CD14-positive monocyte (primary cell): Measurements from ENCODE around the gene PSRC1. TPM values are rescaled to one million over a fixed set of nuclear protein-coding genes. Genes with fewer than 3 reads are reported as not detected.

Source experiments
- DNase-seq, 3 donors: peaks; one replicate each; pipeline ENCODE4 v3.0.0-alpha.2; 2011 to 2022
- H2AFZ ChIP-seq: 2 replicates; pipeline ENCODE4 v1.6.0; 2012; ENCODE audit warnings: mild to moderate bottlenecking, low read depth, low read length, inconsistent platforms; ENCODE audit not compliant: insufficient read depth, poor library complexity, severe bottlenecking
- H3K27ac ChIP-seq, 2 donors: 1 replicate in 1 of 2; 2 replicates in 1 of 2; pipeline ENCODE4 v1.5.1; 2012 to 2013; ENCODE audit warnings: low read length in 2 of 2, control low read depth in 1 of 2, inconsistent platforms in 1 of 2, low read depth in 1 of 2, mild to moderate bottlenecking in 1 of 2
- H3K27me3 ChIP-seq, 2 donors: one replicate each; pipeline versions ENCODE4 v1.6.0 to v1.6.1; 2011 to 2013; ENCODE audit warnings: low read length in 2 of 2; ENCODE audit not compliant: control insufficient read depth in 2 of 2, insufficient read depth in 2 of 2
- H3K36me3 ChIP-seq, 2 donors: replicated peaks in 1 of 2; 1 replicate in 1 of 2; 2 replicates in 1 of 2; pipeline versions ENCODE4 v1.5.1 to v1.6.1; 2012 to 2013; ENCODE audit warnings: low read length in 2 of 2, control low read depth in 1 of 2, inconsistent platforms in 1 of 2, mild to moderate bottlenecking in 1 of 2; ENCODE audit not compliant: insufficient read depth in 2 of 2, control insufficient read depth in 1 of 2
- H3K4me1 ChIP-seq, 2 donors: 1 replicate in 1 of 2; 2 replicates in 1 of 2; pipeline versions ENCODE4 v1.5.1 to v1.6.1; 2012 to 2013; ENCODE audit warnings: low read length in 2 of 2, control low read depth in 1 of 2, inconsistent platforms in 1 of 2, mild to moderate bottlenecking in 1 of 2, moderate library complexity in 1 of 2; ENCODE audit not compliant: insufficient read depth in 2 of 2, control insufficient read depth in 1 of 2
- H3K4me2 ChIP-seq: replicated peaks from 2 replicates; pipeline ENCODE3; 2012; ENCODE audit warnings: low read length, moderate library complexity, mild to moderate bottlenecking; ENCODE audit not compliant: poor library complexity, severe bottlenecking; ENCODE audit errors: extremely low read depth
- H3K4me3 ChIP-seq, 3 experiments: fragments of 200-600 bp in 1 of 3; sonication (generic) in 1 of 3; replicated peaks in 1 of 3; 1 replicate in 2 of 3; 2 replicates in 1 of 3; pipeline ENCODE4 v1.5.1; 2011 to 2013; ENCODE audit warnings: low read length in 3 of 3, mild to moderate bottlenecking in 3 of 3, control low read depth in 2 of 3, low read depth in 2 of 3, inconsistent platforms in 1 of 3, moderate library complexity in 1 of 3
- H3K79me2 ChIP-seq: 2 replicates; pipeline ENCODE4 v1.6.0; 2012; ENCODE audit warnings: mild to moderate bottlenecking, control low read depth, inconsistent platforms, low read length, moderate library complexity; ENCODE audit not compliant: insufficient read depth
- H3K9ac ChIP-seq: 2 replicates; pipeline ENCODE4 v1.6.0; 2017; ENCODE audit warnings: low read length, mild to moderate bottlenecking; ENCODE audit not compliant: insufficient read depth, poor library complexity, severe bottlenecking
- H3K9me3 ChIP-seq, 2 donors: replicated peaks in 1 of 2; 1 replicate in 1 of 2; 2 replicates in 1 of 2; pipeline versions ENCODE4 v1.5.1 to v1.6.1; 2012 to 2013; ENCODE audit warnings: low read length in 2 of 2, control low read depth in 1 of 2; ENCODE audit not compliant: control insufficient read depth in 1 of 2, insufficient read depth in 1 of 2
- H4K20me1 ChIP-seq: 2 replicates; pipeline ENCODE4 v1.6.0; 2012; ENCODE audit warnings: mild to moderate bottlenecking, low read length, control low read depth, moderate library complexity; ENCODE audit not compliant: insufficient read depth
- H3K27ac Mint-ChIP-seq, 7 donors: one replicate each; pipeline ENCODE4 v1.8.0; 2020; ENCODE audit warnings: mild to moderate bottlenecking in 7 of 7, mixed read lengths in 7 of 7, moderate library complexity in 6 of 7, inconsistent platforms in 2 of 7
- H3K27me3 Mint-ChIP-seq, 3 donors: one replicate each; pipeline ENCODE4 v1.8.0; 2021 to 2022; ENCODE audit warnings: low read depth in 3 of 3, mild to moderate bottlenecking in 3 of 3, mixed read lengths in 3 of 3, moderate library complexity in 3 of 3, inconsistent platforms in 1 of 3
- H3K36me3 Mint-ChIP-seq, 2 donors: one replicate each; pipeline ENCODE4 v1.8.0; 2020; ENCODE audit warnings: mixed read lengths in 2 of 2, inconsistent platforms in 1 of 2, mild to moderate bottlenecking in 1 of 2
- H3K4me1 Mint-ChIP-seq: one replicate; pipeline ENCODE4 v1.8.0; 2020; ENCODE audit warnings: mild to moderate bottlenecking, mixed read lengths
- H3K4me3 Mint-ChIP-seq, 2 donors: one replicate each; pipeline ENCODE4 v1.8.0; 2020; ENCODE audit warnings: mild to moderate bottlenecking in 2 of 2, mixed read lengths in 2 of 2, moderate library complexity in 1 of 2
- H3K9me3 Mint-ChIP-seq, 7 donors: one replicate each; pipeline ENCODE4 v1.8.0; 2020 to 2022; ENCODE audit warnings: mixed read lengths in 7 of 7, mild to moderate bottlenecking in 6 of 7, moderate library complexity in 6 of 7, inconsistent platforms in 2 of 7
- WGBS: methylation state at CpG from one replicate; pipeline ENCODE4 v1.1.5; 2013; ENCODE audit warnings: missing lambda C conversion rate; ENCODE audit not compliant: insufficient coverage; 5-methylcytosine and 5-hydroxymethylcytosine counted together
- intact Hi-C, 2 donors: fragments of 100-400 bp; cut with micrococcal nuclease; formaldehyde crosslinking; loops; one replicate each; pipeline versions ENCODE4 v1.15.0 to v1.15.1; 2023
- polyA plus RNA-seq, 3 donors: library from polyadenylated mRNA; depleted of rRNA in 1 of 3; unstranded in 2 of 3; stranded (reverse) in 1 of 3; fragments of 300-500 nt in 2 of 3; fragments of >200 nt in 1 of 3; fragmentation: Illumina TruSeq in 2 of 3; gene quantifications; 1 replicate in 2 of 3; 2 replicates in 1 of 3; pipeline ENCODE4 v1.2.3, GENCODE V29; 2012 to 2021
- TF ChIP-seq, protein P1 (sequence below): fragments of 200-600 bp; IDR thresholded peaks from one replicate; pipeline ENCODE4 v1.8.0; 2022; ENCODE audit warnings: antibody characterized with exemption, mild to moderate bottlenecking

PSRC1 gene
- polyA plus RNA-seq, 3 donors: 5.8 to 25.5 (median 7.1) TPM

DNA sequence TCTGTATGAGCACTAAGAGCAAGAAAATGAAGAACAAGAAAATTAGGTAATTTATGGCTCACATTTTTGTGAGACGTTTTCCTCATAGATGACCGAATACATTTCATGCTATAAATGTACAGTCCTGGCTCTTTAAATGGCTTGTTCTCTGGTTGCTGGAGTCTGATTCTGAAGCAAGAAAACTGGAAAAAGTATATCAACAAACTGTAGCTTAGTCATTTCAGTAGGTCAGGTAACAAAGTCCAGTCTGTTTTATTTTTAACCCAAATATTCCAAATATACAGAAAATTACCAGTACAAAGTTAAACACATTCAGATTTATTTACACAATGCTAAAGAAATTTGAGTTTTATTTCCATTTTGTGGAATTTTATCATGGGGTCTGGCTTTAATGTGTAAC, 26.4 kb upstream of the PSRC1 start:
- no peaks in the 10 kb centered on the region for H3K79me2 ChIP-seq
- TF ChIP-seq, protein P1, sequence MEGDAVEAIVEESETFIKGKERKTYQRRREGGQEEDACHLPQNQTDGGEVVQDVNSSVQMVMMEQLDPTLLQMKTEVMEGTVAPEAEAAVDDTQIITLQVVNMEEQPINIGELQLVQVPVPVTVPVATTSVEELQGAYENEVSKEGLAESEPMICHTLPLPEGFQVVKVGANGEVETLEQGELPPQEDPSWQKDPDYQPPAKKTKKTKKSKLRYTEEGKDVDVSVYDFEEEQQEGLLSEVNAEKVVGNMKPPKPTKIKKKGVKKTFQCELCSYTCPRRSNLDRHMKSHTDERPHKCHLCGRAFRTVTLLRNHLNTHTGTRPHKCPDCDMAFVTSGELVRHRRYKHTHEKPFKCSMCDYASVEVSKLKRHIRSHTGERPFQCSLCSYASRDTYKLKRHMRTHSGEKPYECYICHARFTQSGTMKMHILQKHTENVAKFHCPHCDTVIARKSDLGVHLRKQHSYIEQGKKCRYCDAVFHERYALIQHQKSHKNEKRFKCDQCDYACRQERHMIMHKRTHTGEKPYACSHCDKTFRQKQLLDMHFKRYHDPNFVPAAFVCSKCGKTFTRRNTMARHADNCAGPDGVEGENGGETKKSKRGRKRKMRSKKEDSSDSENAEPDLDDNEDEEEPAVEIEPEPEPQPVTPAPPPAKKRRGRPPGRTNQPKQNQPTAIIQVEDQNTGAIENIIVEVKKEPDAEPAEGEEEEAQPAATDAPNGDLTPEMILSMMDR: no peak
- H2AFZ ChIP-seq: no peak overlapping the region
- H3K27me3 ChIP-seq: no peaks in the 10 kb centered on the region
- H3K9me3 Mint-ChIP-seq: no peaks in the 10 kb centered on the region
- DNase-seq: no peak
- peaks cover 48 to 54% of the 10 kb centered on the region in 2 donors for H3K36me3 Mint-ChIP-seq
- H3K4me3 Mint-ChIP-seq: no peak overlapping the region
- no peaks in the 10 kb centered on the region for H4K20me1 ChIP-seq
- H3K4me1 ChIP-seq: peaks cover 29 to 37% of the 10 kb centered on the region in 2 donors
- no peaks in the 10 kb centered on the region for H3K9me3 ChIP-seq
- peaks cover 41% of the 10 kb centered on the region for H3K4me1 Mint-ChIP-seq
- peak overlapping the region in 1 of 2 donors; percentile 17 for H3K27ac ChIP-seq
- peak overlapping the region in 1 of 7 donors; percentile 66 for H3K27ac Mint-ChIP-seq
- H3K27me3 Mint-ChIP-seq: peaks cover 0 to 1% (median 0%) of the 10 kb centered on the region in 3 donors
- no CpG with 5 or more reads among the region's 2 CpGs for WGBS
- no peak overlapping the region for H3K9ac ChIP-seq
- no peak overlapping the region for H3K4me3 ChIP-seq
- H3K36me3 ChIP-seq: peaks cover 24 to 48% of the 10 kb centered on the region in 2 donors
- intact Hi-C loops: no loop called here
- H3K4me2 ChIP-seq: no peak overlapping the region

DNA sequence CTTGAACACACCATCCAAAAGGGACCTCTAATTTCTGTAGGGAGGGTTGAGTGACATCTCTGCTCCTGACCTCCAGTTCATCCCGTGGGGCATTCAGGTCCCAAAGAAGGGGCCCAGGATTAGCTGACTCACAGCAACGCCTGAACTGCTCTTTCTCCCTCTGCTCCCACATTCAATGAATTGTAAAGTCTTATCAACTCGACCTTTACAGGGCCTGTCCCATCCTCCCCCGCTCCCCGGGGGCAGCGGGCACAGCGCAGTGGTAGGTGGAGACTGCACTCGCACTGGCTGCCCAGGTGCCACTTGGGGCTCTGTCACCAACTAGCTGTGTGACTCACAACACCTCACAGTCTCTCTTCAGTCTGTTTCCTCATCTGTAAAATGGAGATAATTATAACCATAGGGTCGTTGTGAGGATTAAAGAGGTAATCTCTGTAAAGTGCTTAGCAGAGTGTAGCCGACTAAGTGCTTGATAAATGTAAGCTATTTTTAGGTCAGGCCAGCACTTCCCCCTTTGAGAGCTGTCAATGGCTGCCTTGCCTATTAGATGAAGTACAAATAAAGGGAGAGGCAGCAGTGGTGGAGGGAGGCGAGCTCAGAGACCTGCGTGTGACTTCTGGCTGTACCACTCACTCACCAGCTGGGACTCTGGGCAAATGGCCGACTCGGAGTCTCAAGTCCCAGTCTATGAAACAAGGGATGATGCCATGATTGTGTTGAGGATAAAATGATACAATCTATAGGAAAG, 24.5 kb upstream of the PSRC1 start:
- H3K4me1 Mint-ChIP-seq: peaks cover 27% of the 10 kb centered on the region
- H3K9me3 ChIP-seq: no peaks in the 10 kb centered on the region
- peak; percentile 15 to 28 (median 25) for DNase-seq
- peak overlapping the region in 1 of 2 donors; percentile 32 for H3K4me3 Mint-ChIP-seq
- peak overlapping the region in 5 of 7 donors; percentile 21 to 85 (median 54) for H3K27ac Mint-ChIP-seq
- peaks cover 31 to 37% of the 10 kb centered on the region in 2 donors for H3K36me3 Mint-ChIP-seq
- H3K36me3 ChIP-seq: peaks cover 17 to 30% of the 10 kb centered on the region in 2 donors
- TF ChIP-seq, protein P1: no peak
- peak overlapping the region in 1 of 2 donors; percentile 52 for H3K27ac ChIP-seq
- H3K4me2 ChIP-seq: peak overlapping the region; percentile 27
- peak overlapping the region; percentile 28 for H3K9ac ChIP-seq
- H3K4me3 ChIP-seq: peak overlapping the region in 1 of 3 experiments; percentile 35
- intact Hi-C loops: no loop called here
- no peaks in the 10 kb centered on the region for H4K20me1 ChIP-seq
- H3K79me2 ChIP-seq: no peaks in the 10 kb centered on the region
- H2AFZ ChIP-seq: peak overlapping the region; percentile 32
- H3K27me3 Mint-ChIP-seq: peaks cover 0 to 1% (median 0%) of the 10 kb centered on the region in 3 donors
- no peaks in the 10 kb centered on the region for H3K27me3 ChIP-seq
- WGBS: 30% methylated on average over 4 of the region's 14 CpGs
- peaks cover 22 to 24% of the 10 kb centered on the region in 2 donors for H3K4me1 ChIP-seq
- H3K9me3 Mint-ChIP-seq: no peaks in the 10 kb centered on the region
